ENCODE measurements around the gene RBBP8. TPM values are rescaled to one million over a fixed set of nuclear protein-coding genes. Genes with fewer than 3 reads are reported as not detected.
A peak's percentile ranks its signal among the peaks of the same experiment; 100 is the strongest.
"Not testable (repeated sequence)": the region's sequence is repeated elsewhere in the genome, so short reads cannot be mapped to it uniquely, and the experiment has no call there.

The RBBP8 gene
- 10 to 100 TPM; 39.9 to 41.1 TPM for total RNA-seq

DNA sequence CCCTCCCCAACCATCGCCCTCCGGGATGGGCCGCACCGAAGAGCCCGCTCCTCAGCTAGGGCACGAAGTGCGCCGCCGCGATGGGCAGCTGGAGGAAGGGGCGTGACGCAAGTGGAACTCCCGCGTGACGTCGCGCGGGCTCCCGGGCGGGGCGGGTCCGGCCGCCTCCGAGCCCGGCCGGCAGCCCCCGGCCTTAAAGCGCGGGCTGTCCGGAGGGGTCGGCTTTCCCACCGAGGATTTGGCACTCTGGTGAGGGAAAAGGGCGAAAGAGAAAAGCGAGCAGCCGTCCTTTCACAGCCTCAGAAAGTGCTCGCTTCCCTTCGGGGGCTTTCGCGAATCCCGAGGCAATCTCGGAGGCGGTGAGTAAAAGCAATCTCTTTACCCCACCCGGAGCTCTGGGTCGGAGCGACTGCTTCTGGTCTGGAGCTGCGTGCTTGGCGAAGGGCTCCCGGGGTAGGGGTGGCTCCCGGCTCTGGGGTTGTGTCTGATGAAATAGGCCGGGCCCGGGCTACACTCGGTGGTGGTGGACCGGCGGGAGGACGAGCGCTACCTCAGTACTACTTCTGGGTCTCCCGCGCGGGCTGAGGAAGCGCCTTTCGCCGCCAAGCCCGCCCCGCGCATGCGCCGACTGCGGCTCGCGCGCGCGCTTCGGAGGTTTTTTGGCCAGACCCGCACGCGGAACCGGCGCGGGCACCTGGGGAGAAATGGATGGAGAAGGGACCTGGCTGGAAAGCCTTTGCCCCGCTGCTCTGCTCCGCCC, at the start of gene RBBP8:
TSS of gene RBBP8 (plus strand) at position 123 of the 760 bp plus-strand sequence. CDS start 3,524 bp downstream, outside the sequence.
- DNase-seq: peak; percentile 93
- Mint-ChIP-seq H3K36me3 (peaks cover 9% of the 10 kb centered on the region), H3K4me1 (peaks cover 26% of the 10 kb centered on the region), H3K4me3 (peak within 1 kb of the TSS; percentile 91), H3K27ac (peak within 1 kb of the TSS; percentile 89), H3K27me3 (peaks cover 5% of the 10 kb centered on the region), H3K9me3 (no peaks in the 10 kb centered on the region)
- POLR2A ChIA-PET: interaction anchor here (0.7 to 1.3 kb wide), 8 partner anchors 10 to 445 kb away, joined by 3 to 6 read pairs (median 3); no protein-coding TSS in a partner anchor
- peak; percentile 79 for ATAC-seq (ENCODE audit: low read depth)

DNA sequence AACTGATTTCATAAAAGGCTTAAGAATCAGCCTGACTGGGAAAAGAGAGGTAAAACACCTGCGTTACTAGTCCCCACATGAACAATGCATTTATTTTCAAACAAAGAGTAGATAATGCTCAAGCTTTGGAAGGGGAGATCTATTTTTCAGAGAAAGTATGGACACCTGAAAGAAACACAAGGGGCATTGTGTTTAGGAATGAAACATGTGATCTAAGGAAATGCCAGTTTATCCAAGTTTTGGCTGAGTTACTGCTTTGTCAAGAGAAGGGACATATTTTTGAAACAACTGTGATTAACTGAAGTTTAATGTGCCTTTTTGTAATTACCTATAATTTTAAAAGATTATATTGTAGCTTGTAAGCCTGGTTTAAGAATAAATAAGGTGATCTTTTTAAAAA, 49.3 kb upstream of the RBBP8 start:
- no peak for DNase-seq
- Mint-ChIP-seq H3K9me3 (peaks cover 1% of the 10 kb centered on the region), H3K4me1 (no peaks in the 10 kb centered on the region), H3K27me3 (peaks cover 17% of the 10 kb centered on the region), H3K27ac (no peak overlapping the region), H3K36me3 (peaks cover 1% of the 10 kb centered on the region), H3K4me3 (no peak overlapping the region)
- POLR2A ChIA-PET: no interaction called here
- no peak for ATAC-seq (ENCODE audit: low read depth)

DNA sequence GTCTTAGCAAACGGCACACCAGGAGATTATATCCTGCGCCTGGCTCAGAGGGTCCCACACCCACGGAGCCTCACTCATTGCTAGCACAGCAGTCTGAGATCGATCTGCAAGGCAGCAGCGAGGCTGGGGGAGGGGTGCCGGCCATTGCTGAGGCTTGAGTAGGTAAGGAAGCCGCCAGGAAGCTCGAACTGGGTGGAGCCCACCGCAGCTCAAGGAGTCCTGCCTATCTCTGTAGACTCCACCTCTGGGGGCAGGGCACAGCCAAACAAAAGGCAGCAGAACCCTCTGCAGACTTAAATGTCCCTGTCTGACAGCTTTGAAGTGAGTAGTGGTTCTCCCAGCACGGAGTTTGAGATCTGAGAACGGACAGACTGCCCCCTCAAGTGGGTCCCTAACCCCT, 47.4 kb upstream of the RBBP8 start:
- DNase-seq; H3K9me3 Mint-ChIP-seq; H3K4me1 Mint-ChIP-seq; H3K4me3 Mint-ChIP-seq; POLR2A ChIA-PET; H3K36me3 Mint-ChIP-seq; H3K27ac Mint-ChIP-seq; ATAC-seq (ENCODE audit: low read depth): not testable (repeated sequence)
- peaks cover 13% of the 10 kb centered on the region for H3K27me3 Mint-ChIP-seq

DNA sequence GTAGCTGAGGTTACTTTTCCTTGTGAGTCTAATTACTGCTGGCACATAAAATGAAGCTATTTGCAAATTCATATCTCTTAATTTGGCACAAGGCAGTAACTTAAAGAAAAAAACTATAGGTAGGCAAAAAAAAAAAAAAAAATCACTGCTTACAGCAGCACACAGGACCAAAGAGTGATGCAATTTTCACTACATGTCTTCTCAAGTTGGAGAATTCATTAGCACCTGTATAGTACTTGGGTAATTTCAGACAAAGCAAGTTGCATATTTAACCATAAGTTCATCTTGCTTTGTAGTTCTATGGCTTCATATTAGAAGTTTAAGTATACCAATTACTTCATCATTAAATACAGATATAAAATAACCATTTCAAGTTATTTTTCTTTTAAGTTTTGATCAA, 33.7 kb upstream of the RBBP8 start:
- DNase-seq (no peak), ATAC-seq (ENCODE audit: low read depth) (no peak)
- Mint-ChIP-seq H3K36me3 (peaks cover 2% of the 10 kb centered on the region), H3K4me3 (no peak overlapping the region), H3K27ac (no peak overlapping the region), H3K4me1 (no peaks in the 10 kb centered on the region), H3K27me3 (peaks cover 22% of the 10 kb centered on the region), H3K9me3 (peaks cover 4% of the 10 kb centered on the region)
- POLR2A ChIA-PET: no interaction called here

DNA sequence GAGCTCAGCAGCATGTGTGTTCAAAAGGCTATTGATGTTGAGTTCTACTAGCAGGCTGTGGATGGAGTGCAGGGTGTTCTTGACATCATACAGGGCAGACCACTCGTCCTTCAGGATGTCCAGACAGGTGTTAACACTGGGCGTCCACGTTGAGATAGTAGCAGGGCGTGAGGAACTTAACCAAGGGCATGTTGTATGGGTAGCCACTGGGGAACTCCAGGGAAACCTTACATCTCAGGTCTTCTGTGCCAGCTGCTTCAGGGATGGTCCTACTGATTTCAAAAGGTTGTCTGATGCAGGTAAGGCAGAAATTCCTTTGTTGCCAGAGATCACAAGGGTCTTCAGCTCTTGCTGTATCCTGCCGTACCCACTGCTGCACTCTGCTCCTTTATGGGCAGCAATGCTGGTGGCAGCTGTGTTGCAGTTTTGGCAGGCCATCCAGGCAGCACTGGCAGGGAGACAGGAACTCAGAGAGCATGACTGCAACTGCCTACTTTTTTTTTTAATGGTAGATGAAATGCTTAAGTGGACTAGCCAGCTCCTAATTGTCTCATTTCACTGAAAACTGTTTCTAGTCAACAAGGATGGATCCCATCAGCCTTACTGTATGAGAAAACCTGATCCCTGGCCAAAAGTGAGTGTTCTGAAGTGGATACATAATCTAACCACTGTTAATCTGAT, 32.4 kb upstream of the RBBP8 start:
- DNase-seq (no peak), ATAC-seq (ENCODE audit: low read depth) (no peak)
- H3K4me1 Mint-ChIP-seq: no peaks in the 10 kb centered on the region
- H3K27me3 Mint-ChIP-seq: peaks cover 18% of the 10 kb centered on the region
- no peak overlapping the region for H3K4me3 Mint-ChIP-seq
- no peak overlapping the region for H3K27ac Mint-ChIP-seq
- POLR2A ChIA-PET: interaction anchor here (0.6 kb wide), 1 partner anchor 200 kb away, joined by 4 read pairs; no protein-coding TSS in a partner anchor
- peaks cover 4% of the 10 kb centered on the region for H3K9me3 Mint-ChIP-seq
- peaks cover 2% of the 10 kb centered on the region for H3K36me3 Mint-ChIP-seq

DNA sequence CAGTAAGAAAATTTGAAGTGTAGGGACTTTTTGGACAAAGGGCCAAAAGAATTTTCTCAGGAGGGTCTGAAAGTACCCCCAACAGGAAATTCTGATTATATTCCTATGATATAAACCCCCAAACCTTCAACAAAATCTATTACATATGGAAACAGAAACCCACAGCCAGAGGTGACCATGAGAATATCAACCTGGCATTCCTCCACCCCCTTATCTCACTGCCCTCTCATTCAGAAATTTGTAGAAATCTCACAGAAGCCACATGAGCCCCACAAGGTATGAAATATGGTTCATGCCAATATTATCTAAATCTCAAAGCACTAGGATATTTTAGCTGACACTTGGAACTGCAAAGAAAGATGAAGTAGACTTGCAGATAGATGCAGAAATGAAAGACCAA, 31.0 kb upstream of the RBBP8 start:
- H3K9me3 Mint-ChIP-seq: peaks cover 4% of the 10 kb centered on the region
- no peak for ATAC-seq (ENCODE audit: low read depth)
- no peak overlapping the region for H3K4me3 Mint-ChIP-seq
- no peaks in the 10 kb centered on the region for H3K4me1 Mint-ChIP-seq
- no peak overlapping the region for H3K27ac Mint-ChIP-seq
- peaks cover 8% of the 10 kb centered on the region for H3K27me3 Mint-ChIP-seq
- no peak for DNase-seq
- H3K36me3 Mint-ChIP-seq: peaks cover 2% of the 10 kb centered on the region
- POLR2A ChIA-PET: no interaction called here

DNA sequence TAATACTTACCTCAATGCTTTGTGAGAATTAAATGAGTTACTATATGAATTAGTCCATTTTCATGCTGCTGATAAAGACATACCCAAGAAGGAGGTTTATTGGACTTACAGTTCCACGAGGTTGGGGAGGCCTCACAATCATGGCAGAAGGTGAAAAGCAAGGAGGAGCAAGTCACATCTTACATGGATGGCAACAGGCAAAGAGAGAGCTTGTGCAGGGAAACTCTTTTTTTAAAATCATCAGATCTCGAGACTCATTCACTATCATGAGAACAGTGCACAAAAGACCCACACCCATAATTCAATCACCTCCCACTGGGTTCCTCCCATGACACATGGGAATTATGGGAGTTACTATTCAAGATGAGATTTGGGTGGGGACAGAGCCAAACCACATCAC, 29.9 kb upstream of the RBBP8 start:
- ATAC-seq (ENCODE audit: low read depth); H3K4me3 Mint-ChIP-seq; DNase-seq; H3K9me3 Mint-ChIP-seq; POLR2A ChIA-PET; H3K36me3 Mint-ChIP-seq; H3K4me1 Mint-ChIP-seq; H3K27ac Mint-ChIP-seq; H3K27me3 Mint-ChIP-seq: not testable (repeated sequence)

DNA sequence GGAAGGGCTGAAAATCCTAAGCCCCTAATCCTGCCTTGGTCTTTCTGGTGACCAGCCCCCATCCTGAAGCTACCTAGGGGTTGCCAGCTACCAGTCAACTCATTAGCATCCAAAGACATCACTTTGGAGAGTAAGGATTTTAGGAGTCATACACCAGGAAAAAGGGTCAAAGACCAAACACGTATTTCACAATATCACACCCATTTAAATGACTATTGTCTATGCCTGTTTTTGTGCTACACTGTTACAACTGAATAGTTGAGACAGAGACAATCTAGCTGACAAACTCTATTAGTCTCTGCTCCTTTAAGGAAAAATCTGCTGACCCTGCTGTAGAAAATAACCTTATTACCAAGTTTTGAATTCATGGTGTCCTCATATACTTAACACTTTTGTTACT, 21.0 kb upstream of the RBBP8 start:
- Mint-ChIP-seq H3K4me3 (no peak overlapping the region), H3K4me1 (no peaks in the 10 kb centered on the region), H3K27ac (no peak overlapping the region), H3K27me3 (peaks cover 6% of the 10 kb centered on the region), H3K9me3 (no peaks in the 10 kb centered on the region), H3K36me3 (no peaks in the 10 kb centered on the region)
- POLR2A ChIA-PET: no interaction called here
- ATAC-seq (ENCODE audit: low read depth) (no peak), DNase-seq (no peak)

DNA sequence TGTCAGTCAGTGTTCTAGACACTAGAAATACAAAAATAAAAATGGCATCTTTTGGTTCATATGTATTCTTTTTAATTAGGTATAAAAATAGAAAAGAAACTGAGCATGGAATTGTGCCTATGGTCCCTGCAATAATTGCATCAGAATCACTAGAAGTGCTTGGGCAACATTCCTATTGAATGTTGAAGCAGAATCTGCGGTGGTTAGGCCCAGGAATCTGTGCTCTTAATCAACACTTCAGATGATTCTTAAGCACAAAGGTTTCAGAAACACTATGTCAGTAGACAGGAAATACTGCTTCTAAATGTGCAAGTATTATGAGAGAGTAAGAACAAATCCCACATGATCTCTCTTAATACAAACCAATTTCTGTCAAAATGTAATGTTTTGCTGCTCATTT, 20.3 kb upstream of the RBBP8 start:
- no peaks in the 10 kb centered on the region for H3K9me3 Mint-ChIP-seq
- H3K36me3 Mint-ChIP-seq: no peaks in the 10 kb centered on the region
- no peak for ATAC-seq (ENCODE audit: low read depth)
- no peak for DNase-seq
- H3K27ac Mint-ChIP-seq: no peak overlapping the region
- POLR2A ChIA-PET: no interaction called here
- H3K4me1 Mint-ChIP-seq: no peaks in the 10 kb centered on the region
- no peak overlapping the region for H3K4me3 Mint-ChIP-seq
- H3K27me3 Mint-ChIP-seq: peaks cover 6% of the 10 kb centered on the region

DNA sequence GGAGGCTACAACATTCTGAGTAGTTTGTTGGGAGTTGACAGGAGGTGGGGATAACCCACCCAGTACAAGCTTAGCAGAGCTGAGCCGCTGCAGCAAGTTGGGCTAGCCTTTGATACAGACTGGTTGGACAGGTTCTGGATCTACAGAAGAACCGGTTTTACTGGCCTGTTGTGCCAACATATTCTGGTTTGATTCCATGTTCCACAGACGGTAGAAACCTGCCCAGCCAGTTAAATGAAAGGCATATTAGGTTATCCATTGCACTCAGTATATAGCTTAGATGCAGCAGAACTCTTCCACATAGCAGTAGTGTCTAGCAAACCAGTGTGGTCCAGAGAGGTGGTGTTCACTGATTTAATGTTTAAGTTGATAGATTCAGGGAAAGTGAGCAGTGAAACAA, 19.3 kb upstream of the RBBP8 start:
- peaks cover 2% of the 10 kb centered on the region for H3K27me3 Mint-ChIP-seq
- no peak overlapping the region for H3K27ac Mint-ChIP-seq
- H3K9me3 Mint-ChIP-seq: no peaks in the 10 kb centered on the region
- no peaks in the 10 kb centered on the region for H3K36me3 Mint-ChIP-seq
- H3K4me1 Mint-ChIP-seq: no peaks in the 10 kb centered on the region
- POLR2A ChIA-PET: no interaction called here
- DNase-seq (no peak), ATAC-seq (ENCODE audit: low read depth) (no peak)
- H3K4me3 Mint-ChIP-seq: no peak overlapping the region

DNA sequence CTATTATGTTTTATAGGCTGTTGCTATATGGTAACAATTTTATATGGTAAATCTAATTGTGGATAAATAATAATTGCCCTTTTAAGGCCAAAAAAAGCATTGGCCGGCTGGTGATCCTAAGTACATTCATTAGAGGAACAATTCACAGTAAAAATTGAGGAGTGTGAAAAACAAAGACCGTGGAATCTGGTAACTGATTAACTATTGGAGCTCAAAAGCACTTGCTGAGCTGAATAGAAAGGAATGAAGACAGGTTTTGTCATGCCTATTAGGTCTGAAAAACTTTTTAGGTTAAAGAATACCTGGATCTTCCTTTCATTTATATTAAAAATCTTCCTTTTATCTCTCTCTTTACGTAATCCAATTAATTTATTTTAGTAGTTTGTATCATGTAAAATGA, 18.5 kb upstream of the RBBP8 start:
- POLR2A ChIA-PET: no interaction called here
- H3K4me1 Mint-ChIP-seq: no peaks in the 10 kb centered on the region
- no peak for DNase-seq
- no peak overlapping the region for H3K4me3 Mint-ChIP-seq
- peaks cover 2% of the 10 kb centered on the region for H3K27me3 Mint-ChIP-seq
- H3K27ac Mint-ChIP-seq: no peak overlapping the region
- no peak for ATAC-seq (ENCODE audit: low read depth)
- H3K36me3 Mint-ChIP-seq: no peaks in the 10 kb centered on the region
- no peaks in the 10 kb centered on the region for H3K9me3 Mint-ChIP-seq

DNA sequence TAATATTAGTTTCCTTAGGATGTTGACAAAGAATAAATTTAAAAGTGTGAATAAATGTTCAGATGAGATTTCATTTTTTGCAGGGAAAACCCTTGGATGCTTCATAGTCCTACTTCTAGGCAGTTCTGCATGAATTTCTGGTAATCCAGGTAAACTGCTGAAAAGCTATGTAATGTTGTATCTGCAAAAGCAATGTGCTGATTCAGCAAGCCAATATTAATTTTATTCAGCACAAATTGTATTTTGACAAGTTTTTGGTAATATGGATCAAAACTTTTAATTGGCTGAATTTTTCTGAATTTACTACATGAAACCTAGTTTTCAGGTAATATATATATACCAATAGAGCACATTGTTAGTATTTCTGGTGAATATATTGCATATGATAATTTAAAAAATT, 17.8 kb upstream of the RBBP8 start:
- Mint-ChIP-seq H3K4me1 (no peaks in the 10 kb centered on the region), H3K27ac (no peak overlapping the region), H3K27me3 (peaks cover 2% of the 10 kb centered on the region), H3K9me3 (no peaks in the 10 kb centered on the region), H3K36me3 (no peaks in the 10 kb centered on the region), H3K4me3 (no peak overlapping the region)
- POLR2A ChIA-PET: no interaction called here
- DNase-seq: no peak
- no peak for ATAC-seq (ENCODE audit: low read depth)

DNA sequence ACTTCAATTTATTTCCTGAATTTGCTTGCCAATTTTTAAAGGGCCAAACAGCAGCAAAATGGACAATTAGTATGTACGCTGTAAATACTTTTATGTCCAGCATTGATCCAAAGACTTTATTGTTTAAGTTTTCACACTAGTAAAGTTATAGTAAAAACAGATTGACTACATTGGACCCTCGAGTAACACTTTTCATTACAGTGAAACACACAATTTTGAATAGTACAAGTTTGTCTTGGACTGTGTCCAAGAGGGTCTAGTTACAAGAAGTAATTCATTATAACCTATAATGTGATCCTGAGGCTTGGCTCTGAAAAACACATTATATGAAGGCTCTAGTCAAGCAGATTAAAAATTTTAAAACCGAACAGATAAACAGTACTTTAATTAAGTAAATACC, 11.4 kb upstream of the RBBP8 start:
- Mint-ChIP-seq H3K4me1 (no peaks in the 10 kb centered on the region), H3K36me3 (no peaks in the 10 kb centered on the region), H3K9me3 (no peaks in the 10 kb centered on the region), H3K4me3 (no peak overlapping the region), H3K27me3 (peaks cover 7% of the 10 kb centered on the region), H3K27ac (no peak overlapping the region)
- no peak for ATAC-seq (ENCODE audit: low read depth)
- POLR2A ChIA-PET: no interaction called here
- no peak for DNase-seq

DNA sequence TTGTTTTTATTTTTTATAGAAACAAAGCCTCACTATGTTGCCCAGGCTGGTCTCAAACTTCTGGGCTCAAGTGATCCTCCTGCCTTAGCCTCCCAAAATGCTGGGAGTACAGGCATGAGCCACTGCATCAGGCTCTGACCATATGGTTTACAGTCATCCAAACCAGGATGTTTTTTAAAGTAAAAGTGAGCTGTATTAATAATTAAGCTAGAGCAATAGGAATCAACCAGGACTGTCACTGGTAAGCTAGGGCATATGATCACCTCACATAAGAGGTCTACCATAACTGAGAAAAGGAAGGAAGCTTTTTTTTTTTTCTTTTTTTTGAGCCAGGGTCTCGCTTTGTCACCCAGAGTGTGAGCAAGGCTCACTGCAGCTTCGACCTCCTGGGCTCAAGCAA, 8.5 kb upstream of the RBBP8 start:
- no peak for DNase-seq
- Mint-ChIP-seq H3K4me3 (no peak overlapping the region), H3K27ac (no peak overlapping the region), H3K36me3 (no peaks in the 10 kb centered on the region), H3K4me1 (no peaks in the 10 kb centered on the region), H3K9me3 (no peaks in the 10 kb centered on the region), H3K27me3 (peaks cover 10% of the 10 kb centered on the region)
- ATAC-seq (ENCODE audit: low read depth): no peak
- POLR2A ChIA-PET: interaction anchor here (0.7 kb wide), 1 partner anchor 24 kb away, joined by 4 read pairs; no protein-coding TSS in a partner anchor

Measured in activated naive CD8-positive, alpha-beta T cell treated with anti-CD3 and anti-CD28 coated beads, Interleukin-2, amount 10 ng/mL, durations not matched to agents 7 days and 5 days (primary cell).